HAP-1 (cell line): Measurements from ENCODE around the gene COASY.
"Not testable (repeated sequence)": the region's sequence is repeated elsewhere in the genome, so short reads cannot be mapped to it uniquely, and the experiment has no call there.

ENCODE experiments used
- DNase-seq, 2 experiments: peaks; one replicate each; pipeline ENCODE4 v3.0.0-alpha.2; 2016 to 2020; ENCODE audit warnings: low spot score in 2 of 2
- H3K27me3 ChIP-seq: fragments of 250-450 bp; sonication (Bioruptor Pico); 2 replicates; pipeline ENCODE4 v1.5.1; 2020; ENCODE audit warnings: low read depth, mild to moderate bottlenecking, moderate library complexity
- H3K36me3 ChIP-seq: fragments of 250-450 bp; sonication (Bioruptor Pico); replicated peaks from 2 replicates; pipeline ENCODE4 v1.5.1; 2020; ENCODE audit warnings: mild to moderate bottlenecking
- H3K4me1 ChIP-seq: fragments of 250-450 bp; sonication (Bioruptor Pico); 2 replicates; pipeline ENCODE4 v1.5.1; 2020; ENCODE audit warnings: mild to moderate bottlenecking
- H3K4me3 ChIP-seq: fragments of 250-450 bp; sonication (Bioruptor Pico); 2 replicates; pipeline ENCODE4 v1.5.1; 2020; ENCODE audit warnings: mild to moderate bottlenecking, moderate library complexity
- H3K9me3 ChIP-seq: fragments of 250-450 bp; sonication (Bioruptor Pico); 2 replicates; pipeline ENCODE4 v1.5.1; 2020; ENCODE audit warnings: mild to moderate bottlenecking, moderate library complexity
- in situ Hi-C: fragments of 300-500 bp; cut with MboI; formaldehyde crosslinking; loops from 3 replicates; pipeline ENCODE4 v1.14.3; 2020; ENCODE audit warnings: low sequenced_read_pairs, inconsistent platforms, mixed read lengths

The COASY gene

GRCh38 chr17:42609814-42610801 is 48.2 kb downstream of the COASY start:
- peaks cover 15% of the 10 kb centered on the region for H3K4me1 ChIP-seq
- peaks cover 36% of the 10 kb centered on the region for H3K36me3 ChIP-seq
- peak overlapping the region; percentile 97 for H3K4me3 ChIP-seq
- DNase-seq, result peak in 1 of 2 experiments; percentile 36
- H3K27me3 ChIP-seq, in situ Hi-C loops, H3K9me3 ChIP-seq: not testable (repeated sequence)

DNA sequence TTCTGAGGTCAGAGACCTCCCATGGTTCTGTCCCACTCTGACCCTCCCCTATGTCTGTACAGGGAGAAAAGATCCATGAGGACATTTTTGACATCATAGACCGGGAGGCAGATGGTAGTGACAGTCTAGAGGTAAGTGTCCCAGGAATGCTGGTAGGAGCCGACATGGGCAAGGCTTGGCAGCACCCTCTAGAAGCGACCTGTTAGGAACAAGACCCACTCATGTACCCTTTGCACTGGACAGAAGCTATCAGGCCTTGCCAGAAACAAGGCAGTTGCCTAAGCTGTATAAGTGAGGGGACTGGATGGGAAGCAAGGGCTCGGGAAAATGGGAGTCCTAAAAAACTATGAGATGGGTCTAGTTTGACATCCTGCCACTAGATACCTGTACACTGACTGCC is 50.1 kb downstream of the COASY start:
- Histone ChIP-seq H3K4me1 (peaks cover 12% of the 10 kb centered on the region), H3K9me3 (no peaks in the 10 kb centered on the region), H3K27me3 (no peaks in the 10 kb centered on the region), H3K36me3 (peaks cover 41% of the 10 kb centered on the region), H3K4me3 (no peak overlapping the region)
- DNase-seq, result no peak
- in situ Hi-C loops, result no loop called here

- Histone ChIP-seq H3K4me3 (no peak overlapping the region), H3K27me3 (no peaks in the 10 kb centered on the region), H3K36me3 (peaks cover 41% of the 10 kb centered on the region), H3K4me1 (peaks cover 3% of the 10 kb centered on the region; the same call in 1 of the 2 replicates), H3K9me3 (no peaks in the 10 kb centered on the region)
- in situ Hi-C loops, result no loop called here
- no peak for DNase-seq
Observed at GRCh38 chr17:42613699-42614295, 51.8 kb downstream of the COASY start.
